A673 (cell line): Measurements from ENCODE around the gene LCN15.

Experiments used
- EZH2 ChIP-seq: fragments of 200-600 bp; sonication (generic); IDR thresholded peaks from 2 replicates; pipeline ENCODE4 v1.6.1; 2017; ENCODE audit warnings: borderline replicate concordance, low read depth, mild to moderate bottlenecking, mixed read lengths, antibody characterized with exemption, low read length; ENCODE audit not compliant: poor library complexity, severe bottlenecking
- TF ChIP-seq, protein P1 (sequence below): fragments of 300-800, 200-600 bp; sonication (generic); conservative IDR thresholded peaks from 2 replicates; pipeline ENCODE4 v1.5.1; 2017; ENCODE audit warnings: low read depth, mild to moderate bottlenecking, antibody characterized with exemption, low read length, moderate library complexity, mixed read lengths

DNA sequence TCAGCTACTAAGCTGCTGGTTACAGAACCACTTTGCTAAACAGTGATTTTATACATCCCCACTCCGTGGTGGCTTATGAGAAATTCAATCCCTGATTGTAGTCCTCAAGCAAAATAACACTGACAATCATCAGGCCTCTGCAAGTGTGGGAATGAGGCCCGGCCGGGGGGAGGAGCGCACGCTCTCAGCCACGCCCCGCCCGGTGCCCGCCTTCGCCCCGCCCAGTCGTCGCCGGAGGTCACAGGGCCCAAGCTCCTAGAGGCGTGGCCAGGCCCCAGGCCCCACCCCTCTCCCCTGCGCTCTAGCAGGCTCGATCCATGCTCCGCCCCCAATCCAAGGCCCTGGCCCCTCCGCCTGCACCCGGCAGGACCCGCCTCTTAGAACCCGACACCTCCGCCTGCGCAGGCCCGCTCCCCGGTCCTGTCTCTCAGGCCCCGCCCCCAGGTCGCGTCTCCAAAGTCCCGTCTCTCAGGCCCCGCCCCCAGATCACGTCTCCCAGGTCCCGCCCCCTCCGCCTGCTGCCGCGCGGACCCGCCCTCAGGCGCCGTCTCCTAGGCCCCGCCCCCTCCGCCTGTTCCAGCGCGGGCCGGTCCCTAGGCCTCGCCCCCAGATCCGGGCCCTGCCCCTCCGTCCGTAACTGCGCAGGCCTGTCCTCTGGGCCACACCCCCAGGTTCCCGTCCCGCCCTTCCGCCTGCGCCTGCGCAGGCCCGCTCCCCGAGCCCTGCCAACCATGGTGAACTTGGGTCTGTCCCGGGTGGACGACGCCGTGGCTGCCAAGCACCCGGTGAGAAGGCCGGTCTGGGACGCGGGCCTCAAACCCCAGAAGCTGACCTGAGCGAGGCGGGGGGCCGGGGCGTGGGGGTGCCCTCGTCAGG, 26.6 kb upstream of the LCN15 start, which contains the start of gene TMEM141:
- TF ChIP-seq, protein P1, sequence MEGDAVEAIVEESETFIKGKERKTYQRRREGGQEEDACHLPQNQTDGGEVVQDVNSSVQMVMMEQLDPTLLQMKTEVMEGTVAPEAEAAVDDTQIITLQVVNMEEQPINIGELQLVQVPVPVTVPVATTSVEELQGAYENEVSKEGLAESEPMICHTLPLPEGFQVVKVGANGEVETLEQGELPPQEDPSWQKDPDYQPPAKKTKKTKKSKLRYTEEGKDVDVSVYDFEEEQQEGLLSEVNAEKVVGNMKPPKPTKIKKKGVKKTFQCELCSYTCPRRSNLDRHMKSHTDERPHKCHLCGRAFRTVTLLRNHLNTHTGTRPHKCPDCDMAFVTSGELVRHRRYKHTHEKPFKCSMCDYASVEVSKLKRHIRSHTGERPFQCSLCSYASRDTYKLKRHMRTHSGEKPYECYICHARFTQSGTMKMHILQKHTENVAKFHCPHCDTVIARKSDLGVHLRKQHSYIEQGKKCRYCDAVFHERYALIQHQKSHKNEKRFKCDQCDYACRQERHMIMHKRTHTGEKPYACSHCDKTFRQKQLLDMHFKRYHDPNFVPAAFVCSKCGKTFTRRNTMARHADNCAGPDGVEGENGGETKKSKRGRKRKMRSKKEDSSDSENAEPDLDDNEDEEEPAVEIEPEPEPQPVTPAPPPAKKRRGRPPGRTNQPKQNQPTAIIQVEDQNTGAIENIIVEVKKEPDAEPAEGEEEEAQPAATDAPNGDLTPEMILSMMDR, result no peak
- TF ChIP-seq EZH2, result no peak
